Activated T-cell treated with anti-CD3 and anti-CD28 coated beads for 24 hours (primary cell): ENCODE measurements around the gene PSMB11.

Source experiments
- DNase-seq: peaks from one replicate; pipeline ENCODE4 v3.0.0-alpha.2; 2020; ENCODE audit warnings: low read depth

PSMB11 gene

GRCh38 chr14:23044840-23045239 lies 2.8 kb downstream of the PSMB11 start:
- DNase-seq = no peak

GRCh38 chr14:23045419-23046357 lies 3.7 kb downstream of the PSMB11 start:
- DNase-seq = no peak

GRCh38 chr14:23047034-23047634 lies 5.1 kb downstream of the PSMB11 start:
- DNase-seq = no peak

GRCh38 chr14:23047751-23048693 lies 6.0 kb downstream of the PSMB11 start:
- DNase-seq = no peak

GRCh38 chr14:23049011-23049410 lies 7.0 kb downstream of the PSMB11 start:
- DNase-seq = no peak

- no peak for DNase-seq
Observed at GRCh38 chr14:23051141-23052057, 9.4 kb downstream of the PSMB11 start.

GRCh38 chr14:23052182-23052623 lies 10.2 kb downstream of the PSMB11 start:
- no peak for DNase-seq

- DNase-seq = no peak
Observed at GRCh38 chr14:23052671-23053070, 10.7 kb downstream of the PSMB11 start.

- DNase-seq = no peak
Observed at GRCh38 chr14:23053426-23053825, 11.4 kb downstream of the PSMB11 start.

- DNase-seq = no peak
Observed at GRCh38 chr14:23054000-23054811, 12.2 kb downstream of the PSMB11 start.

- DNase-seq = no peak
Observed at GRCh38 chr14:23055147-23055550, 13.1 kb downstream of the PSMB11 start.

- DNase-seq = no peak
Observed at GRCh38 chr14:23055621-23056144, 13.7 kb downstream of the PSMB11 start.

GRCh38 chr14:23056145-23056955 lies 14.3 kb downstream of the PSMB11 start:
- DNase-seq = peak; percentile 51

- peak; percentile 53 for DNase-seq
Observed at GRCh38 chr14:23056956-23057756, 15.1 kb downstream of the PSMB11 start, which contains the start of gene CDH24. Gene CDH24 (minus strand): TSS chr14:23057520. CDS start chr14:23055733, 1,787 bp downstream.

GRCh38 chr14:23057757-23058653 lies 16.0 kb downstream of the PSMB11 start:
- DNase-seq = peak; percentile 79

- no peak for DNase-seq
Observed at GRCh38 chr14:23058654-23059504, 16.9 kb downstream of the PSMB11 start.
